ENCODE measurements around the gene NEDD4L. TPM values are rescaled to one million over a fixed set of nuclear protein-coding genes. Genes with fewer than 3 reads are reported as not detected.

The NEDD4L gene
- total and polyA plus RNA-seq, 3 donors from 2014 or later, result 14.3 to 43.1 (median 42.7) TPM

GRCh38 chr18:58183226-58183625 is 139.2 kb downstream of the NEDD4L start:
- DNase-seq, result no peak
- Histone ChIP-seq H3K27me3 (no peaks in the 10 kb centered on the region), H3K9me3 (no peaks in the 10 kb centered on the region), H3K36me3 (ENCODE audit: low read depth, missing control alignments) (no peaks in the 10 kb centered on the region), H3K4me1 (no peaks in the 10 kb centered on the region), H3K27ac (no peak overlapping the region), H3K4me3 (no peak overlapping the region)
- TF ChIP-seq, protein P1, sequence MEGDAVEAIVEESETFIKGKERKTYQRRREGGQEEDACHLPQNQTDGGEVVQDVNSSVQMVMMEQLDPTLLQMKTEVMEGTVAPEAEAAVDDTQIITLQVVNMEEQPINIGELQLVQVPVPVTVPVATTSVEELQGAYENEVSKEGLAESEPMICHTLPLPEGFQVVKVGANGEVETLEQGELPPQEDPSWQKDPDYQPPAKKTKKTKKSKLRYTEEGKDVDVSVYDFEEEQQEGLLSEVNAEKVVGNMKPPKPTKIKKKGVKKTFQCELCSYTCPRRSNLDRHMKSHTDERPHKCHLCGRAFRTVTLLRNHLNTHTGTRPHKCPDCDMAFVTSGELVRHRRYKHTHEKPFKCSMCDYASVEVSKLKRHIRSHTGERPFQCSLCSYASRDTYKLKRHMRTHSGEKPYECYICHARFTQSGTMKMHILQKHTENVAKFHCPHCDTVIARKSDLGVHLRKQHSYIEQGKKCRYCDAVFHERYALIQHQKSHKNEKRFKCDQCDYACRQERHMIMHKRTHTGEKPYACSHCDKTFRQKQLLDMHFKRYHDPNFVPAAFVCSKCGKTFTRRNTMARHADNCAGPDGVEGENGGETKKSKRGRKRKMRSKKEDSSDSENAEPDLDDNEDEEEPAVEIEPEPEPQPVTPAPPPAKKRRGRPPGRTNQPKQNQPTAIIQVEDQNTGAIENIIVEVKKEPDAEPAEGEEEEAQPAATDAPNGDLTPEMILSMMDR (IDR thresholded peaks at IDR 0.05), result no peak
- no peak for TF ChIP-seq POLR2A (IDR thresholded peaks at IDR 0.05)
- intact Hi-C loops (cut with DNase I; ENCODE audit: low total_unique reads), result no loop called here
- 83 to 91% methylated on average over 4 of the region's 4 CpGs for WGBS, 2 donors

DNA sequence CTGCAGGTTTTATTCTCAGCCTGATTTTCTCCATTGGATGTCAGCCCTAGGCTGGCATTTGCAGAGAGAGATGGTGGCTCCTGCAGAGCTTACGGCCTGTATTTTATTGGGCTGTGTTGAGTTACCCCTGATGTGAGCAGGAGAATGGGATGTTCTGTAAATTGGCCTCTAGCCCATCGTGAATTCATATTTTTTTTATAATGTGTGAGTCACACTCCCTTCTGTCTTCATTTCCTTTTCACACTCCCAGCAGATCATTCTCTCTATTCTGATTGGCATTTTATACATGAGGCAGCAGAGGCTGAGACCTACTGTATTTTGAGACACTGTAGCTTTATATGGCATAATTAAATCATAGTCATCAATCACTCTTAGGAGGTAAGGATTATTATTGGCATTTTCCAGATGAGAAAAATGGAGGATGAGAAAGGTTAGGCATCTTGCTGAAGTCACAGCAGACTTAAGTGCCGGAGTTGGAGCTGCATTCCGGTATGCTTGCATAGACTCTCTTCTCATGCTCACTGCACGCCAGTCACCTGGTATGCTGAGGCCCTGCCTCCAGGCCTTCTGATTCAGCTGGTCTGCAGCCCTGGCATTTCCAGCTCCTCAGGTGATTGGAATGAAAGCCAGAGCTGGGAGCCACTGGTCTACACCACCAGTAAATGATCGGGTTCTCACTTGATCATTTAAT is 142.4 kb downstream of the NEDD4L start:
- DNase-seq, result no peak
- TF ChIP-seq POLR2A (IDR thresholded peaks at IDR 0.05), result no peak
- TF ChIP-seq, protein P1 (IDR thresholded peaks at IDR 0.05), result no peak
- Histone ChIP-seq H3K27ac (no peak overlapping the region), H3K27me3 (no peaks in the 10 kb centered on the region), H3K4me1 (no peaks in the 10 kb centered on the region), H3K9me3 (no peaks in the 10 kb centered on the region), H3K36me3 (ENCODE audit: low read depth, missing control alignments) (no peaks in the 10 kb centered on the region), H3K4me3 (no peak overlapping the region)
- 79 to 80% methylated on average over 6 of the region's 6 CpGs for WGBS, 2 donors
- intact Hi-C loops (cut with DNase I; ENCODE audit: low total_unique reads), result no loop called here

DNA sequence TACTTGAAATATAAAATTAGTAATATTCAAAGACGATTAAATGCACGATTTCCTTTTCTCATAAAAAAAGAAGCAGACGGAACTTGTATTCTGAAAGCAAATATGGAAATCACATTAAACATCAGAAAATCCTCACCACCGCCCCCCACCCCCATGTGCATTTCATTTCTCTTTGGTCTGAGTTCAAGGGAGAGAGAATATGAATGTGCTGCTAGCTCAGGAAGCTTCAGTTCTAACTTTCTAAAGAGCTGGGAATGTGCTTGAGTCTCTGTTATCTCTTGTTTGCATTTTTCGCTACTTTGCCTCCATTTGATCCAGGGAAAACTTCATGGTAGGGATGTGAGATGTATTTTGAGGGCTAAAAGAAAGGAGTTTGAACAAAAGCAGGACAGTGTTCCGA is 143.6 kb downstream of the NEDD4L start:
- Histone ChIP-seq H3K27me3 (no peaks in the 10 kb centered on the region), H3K36me3 (ENCODE audit: low read depth, missing control alignments) (no peaks in the 10 kb centered on the region), H3K4me3 (no peak overlapping the region), H3K4me1 (no peaks in the 10 kb centered on the region), H3K9me3 (no peaks in the 10 kb centered on the region), H3K27ac (no peak overlapping the region)
- intact Hi-C loops (cut with DNase I; ENCODE audit: low total_unique reads), result no loop called here
- DNase-seq, result no peak
- 91 to 95% methylated on average over 6 of the region's 6 CpGs for WGBS, 2 donors
- TF ChIP-seq POLR2A (IDR thresholded peaks at IDR 0.05), result no peak
- TF ChIP-seq, protein P1 (IDR thresholded peaks at IDR 0.05), result no peak

DNA sequence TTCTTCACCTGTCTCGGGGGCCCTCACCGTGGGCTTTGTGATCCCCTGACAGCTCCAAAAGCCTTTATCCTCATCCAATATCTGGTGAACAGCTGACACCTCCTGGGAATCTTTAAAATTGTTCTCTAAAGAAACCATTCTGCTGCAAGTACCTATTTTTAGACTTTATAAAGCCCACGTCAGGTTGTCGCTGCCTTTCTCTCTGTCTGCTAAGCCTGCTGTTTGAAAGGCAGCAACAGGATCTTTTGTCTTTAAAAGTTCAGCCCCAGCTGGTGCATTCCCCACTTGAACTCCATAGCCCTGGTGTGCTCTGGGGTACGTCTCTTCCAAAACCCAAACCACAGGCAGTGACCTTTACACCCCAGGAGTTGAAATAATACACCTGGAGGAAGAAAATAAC is 145.0 kb downstream of the NEDD4L start:
- Histone ChIP-seq H3K9me3 (no peaks in the 10 kb centered on the region), H3K27ac (no peak overlapping the region), H3K4me3 (no peak overlapping the region), H3K36me3 (ENCODE audit: low read depth, missing control alignments) (no peaks in the 10 kb centered on the region), H3K27me3 (no peaks in the 10 kb centered on the region), H3K4me1 (peaks cover 5% of the 10 kb centered on the region)
- DNase-seq, result no peak
- intact Hi-C loops (cut with DNase I; ENCODE audit: low total_unique reads), result no loop called here
- WGBS, 2 donors, result 87 to 89% methylated on average over 5 of the region's 5 CpGs
- TF ChIP-seq POLR2A (IDR thresholded peaks at IDR 0.05), result no peak
- TF ChIP-seq, protein P1 (IDR thresholded peaks at IDR 0.05), result no peak

Data from testis (tissue), 3 donors.